Measurements from ENCODE around the gene PAWR.
"Not testable (repeated sequence)": the region's sequence is repeated elsewhere in the genome, so short reads cannot be mapped to it uniquely, and the experiment has no call there.

The PAWR gene

GRCh38 chr12:79552192-79552591 is 138.6 kb downstream of the PAWR start:
- Mint-ChIP-seq H3K27ac (no peak overlapping the region), H3K36me3 (ENCODE audit: low read depth) (no peaks in the 10 kb centered on the region), H3K4me3 (no peak overlapping the region), H3K27me3 (no peaks in the 10 kb centered on the region), H3K4me1 (ENCODE audit: low read depth) (no peaks in the 10 kb centered on the region), H3K9me3 (no peaks in the 10 kb centered on the region)
- intact Hi-C loops (cut with micrococcal nuclease) = no loop called here

DNA sequence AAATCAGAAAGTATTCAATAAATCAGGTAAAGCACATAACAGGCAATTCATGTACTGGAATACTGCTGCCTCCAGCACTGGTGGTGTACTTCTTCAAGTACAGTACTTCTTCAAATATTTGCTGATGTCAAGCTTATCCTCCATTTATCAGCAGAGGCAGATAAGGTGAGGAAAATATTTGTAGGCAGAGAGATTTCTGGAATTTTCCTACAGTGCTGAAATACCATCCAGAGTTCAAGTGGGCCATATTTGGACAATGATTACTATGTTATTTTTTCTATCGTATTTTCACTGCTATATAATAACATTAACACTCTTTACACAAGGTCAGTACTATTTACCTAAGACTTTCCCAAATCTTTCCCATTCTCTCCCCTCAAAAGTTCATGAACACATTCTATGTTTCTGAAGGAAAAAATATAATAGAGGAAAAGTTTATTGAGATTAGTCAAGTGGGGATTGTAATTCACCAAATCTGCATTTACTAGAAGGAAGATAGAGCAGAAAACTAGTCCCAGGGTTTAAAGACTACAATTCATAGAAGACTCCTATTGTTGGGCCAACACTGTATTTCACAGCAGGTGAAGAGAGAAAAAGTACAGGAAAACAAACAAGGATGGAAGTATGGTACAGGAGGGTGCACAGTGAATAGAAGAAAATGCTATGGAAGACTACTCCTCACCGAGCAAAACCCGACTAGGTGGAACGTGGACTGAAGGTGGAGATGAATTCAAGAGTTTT is 141.1 kb downstream of the PAWR start:
- Mint-ChIP-seq H3K4me1 (ENCODE audit: low read depth) (no peaks in the 10 kb centered on the region), H3K9me3 (no peaks in the 10 kb centered on the region), H3K27ac (no peak overlapping the region), H3K27me3 (no peaks in the 10 kb centered on the region), H3K36me3 (ENCODE audit: low read depth) (no peaks in the 10 kb centered on the region), H3K4me3 (no peak overlapping the region)
- intact Hi-C loops (cut with micrococcal nuclease) = no loop called here

- Mint-ChIP-seq H3K4me1 (ENCODE audit: low read depth) (no peaks in the 10 kb centered on the region), H3K4me3 (no peak overlapping the region), H3K27me3 (no peaks in the 10 kb centered on the region), H3K27ac (no peak overlapping the region), H3K9me3 (no peaks in the 10 kb centered on the region), H3K36me3 (ENCODE audit: low read depth) (no peaks in the 10 kb centered on the region)
- intact Hi-C loops (cut with micrococcal nuclease) = no loop called here
Observed at GRCh38 chr12:79548610-79548924, 142.2 kb downstream of the PAWR start.

GRCh38 chr12:79547735-79548609 is 142.8 kb downstream of the PAWR start:
- Mint-ChIP-seq H3K27me3 (no peaks in the 10 kb centered on the region), H3K36me3 (ENCODE audit: low read depth) (no peaks in the 10 kb centered on the region), H3K27ac (no peak overlapping the region), H3K4me3 (no peak overlapping the region), H3K4me1 (ENCODE audit: low read depth) (no peaks in the 10 kb centered on the region), H3K9me3 (no peaks in the 10 kb centered on the region)
- intact Hi-C loops (cut with micrococcal nuclease) = no loop called here

DNA sequence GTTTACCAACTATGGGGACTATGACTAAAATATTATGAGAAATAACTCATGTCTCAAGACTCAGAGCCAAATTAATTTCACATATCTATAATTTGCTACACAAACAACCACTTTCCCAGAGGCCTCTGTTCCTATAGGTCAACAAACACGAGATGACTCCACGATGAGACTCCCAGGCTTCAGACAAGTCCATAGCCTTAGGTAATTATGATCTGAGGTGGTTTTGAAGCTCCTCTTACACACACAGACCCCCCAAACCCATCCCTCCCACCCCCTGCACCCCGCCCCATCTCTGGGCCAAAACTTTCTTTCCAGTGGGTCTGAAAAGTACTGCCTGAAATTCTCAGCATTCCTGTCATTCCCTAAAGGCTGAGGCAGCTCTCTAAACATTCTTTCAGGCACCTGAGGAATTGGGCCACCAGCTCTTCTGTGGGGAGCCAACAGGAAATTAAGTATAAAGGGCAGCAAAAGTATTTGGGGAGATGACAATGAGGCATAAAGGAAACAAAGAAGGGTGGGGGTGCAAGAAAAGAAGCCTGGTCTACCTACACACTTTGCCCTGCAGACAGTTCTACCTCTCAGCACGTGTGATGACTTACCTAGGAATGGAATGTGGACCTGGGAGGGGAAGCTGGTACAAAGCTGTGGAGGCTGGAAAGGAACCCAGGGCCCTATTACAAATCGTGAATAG is 143.6 kb downstream of the PAWR start:
- no peaks in the 10 kb centered on the region for H3K27me3 Mint-ChIP-seq
- no peak overlapping the region for H3K4me3 Mint-ChIP-seq
- no peaks in the 10 kb centered on the region for H3K4me1 Mint-ChIP-seq (ENCODE audit: low read depth)
- intact Hi-C loops (cut with micrococcal nuclease) = no loop called here
- no peak overlapping the region for H3K27ac Mint-ChIP-seq
- no peaks in the 10 kb centered on the region for H3K36me3 Mint-ChIP-seq (ENCODE audit: low read depth)
- no peaks in the 10 kb centered on the region for H3K9me3 Mint-ChIP-seq

DNA sequence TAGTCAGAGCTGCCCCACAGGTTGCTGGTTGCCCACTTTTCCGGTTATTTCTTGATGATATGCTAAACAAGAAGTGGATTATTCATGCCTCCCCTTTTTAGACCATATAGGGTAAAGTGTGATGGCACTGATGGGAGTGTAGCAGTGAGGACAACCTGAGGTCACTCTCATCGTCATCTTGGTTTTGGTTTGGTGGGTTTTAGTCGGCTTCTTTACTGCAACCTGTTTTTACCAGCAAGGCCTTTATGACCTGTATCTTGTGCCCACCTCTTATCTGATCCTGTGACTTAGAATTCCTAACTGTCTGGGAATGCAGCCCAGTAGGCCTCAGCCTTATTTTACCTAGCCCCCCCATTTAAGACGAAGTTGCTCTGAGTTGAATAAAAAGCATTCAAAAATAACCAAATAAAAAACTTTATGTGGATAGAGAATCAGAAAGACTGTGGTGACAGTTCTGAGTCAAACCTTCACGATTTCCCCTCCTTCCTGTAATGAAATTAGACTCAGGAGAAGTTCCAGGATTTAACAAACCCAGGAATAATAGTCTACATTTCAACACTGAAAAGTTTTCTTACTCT is 144.2 kb downstream of the PAWR start:
- Mint-ChIP-seq H3K4me3 (no peak overlapping the region), H3K27ac (no peak overlapping the region), H3K36me3 (ENCODE audit: low read depth) (no peaks in the 10 kb centered on the region), H3K9me3 (no peaks in the 10 kb centered on the region), H3K4me1 (ENCODE audit: low read depth) (no peaks in the 10 kb centered on the region), H3K27me3 (no peaks in the 10 kb centered on the region)
- intact Hi-C loops (cut with micrococcal nuclease) = no loop called here

GRCh38 chr12:79544439-79544838 is 146.3 kb downstream of the PAWR start:
- H3K27ac Mint-ChIP-seq; H3K4me3 Mint-ChIP-seq; H3K27me3 Mint-ChIP-seq; H3K36me3 Mint-ChIP-seq (ENCODE audit: low read depth); H3K4me1 Mint-ChIP-seq (ENCODE audit: low read depth); H3K9me3 Mint-ChIP-seq; intact Hi-C loops (cut with micrococcal nuclease): not testable (repeated sequence)

GRCh38 chr12:79537675-79538074 is 153.1 kb downstream of the PAWR start:
- intact Hi-C loops (cut with micrococcal nuclease) = no loop called here
- Mint-ChIP-seq H3K27me3 (no peaks in the 10 kb centered on the region), H3K36me3 (ENCODE audit: low read depth) (no peaks in the 10 kb centered on the region), H3K4me1 (ENCODE audit: low read depth) (no peaks in the 10 kb centered on the region), H3K4me3 (no peak overlapping the region), H3K27ac (no peak overlapping the region), H3K9me3 (no peaks in the 10 kb centered on the region)

- Mint-ChIP-seq H3K4me1 (ENCODE audit: low read depth) (no peaks in the 10 kb centered on the region), H3K27me3 (no peaks in the 10 kb centered on the region), H3K36me3 (ENCODE audit: low read depth) (no peaks in the 10 kb centered on the region), H3K4me3 (no peak overlapping the region), H3K9me3 (no peaks in the 10 kb centered on the region), H3K27ac (no peak overlapping the region)
- intact Hi-C loops (cut with micrococcal nuclease) = no loop called here
Observed at GRCh38 chr12:79535751-79536150, 155.0 kb downstream of the PAWR start.
